Peyer's patch (tissue), 4 donors: ENCODE data around the gene HGF. TPM values are rescaled to one million over a fixed set of nuclear protein-coding genes. Genes with fewer than 3 reads are reported as not detected.
"Not testable (repeated sequence)": the region's sequence is repeated elsewhere in the genome, so short reads cannot be mapped to it uniquely, and the experiment has no call there.

Experiments
- DNase-seq, 3 donors: peaks; one replicate each; pipeline ENCODE4 v3.0.0-alpha.2; 2017 to 2019
- H3K27ac ChIP-seq, 4 donors: fragments of 200-600 bp; sonication (generic); one replicate each; pipeline ENCODE4 v1.5.1; 2016 to 2019
- H3K27me3 ChIP-seq, 2 donors: fragments of 200-600 bp; sonication (generic); one replicate each; pipeline ENCODE4 v1.5.1; 2019
- H3K36me3 ChIP-seq, 3 donors: fragments of 200-600 bp; sonication (generic); one replicate each; pipeline ENCODE4 v1.5.1; 2016 to 2019
- H3K4me1 ChIP-seq, 4 donors: fragments of 200-600 bp; sonication (generic); one replicate each; pipeline ENCODE4 v1.5.1; 2016 to 2019
- H3K4me3 ChIP-seq, 4 donors: fragments of 200-600 bp; sonication (generic); 1 replicate in 3 of 4; 2 replicates in 1 of 4; pipeline ENCODE4 v1.5.1; 2016 to 2019; ENCODE audit warnings: mild to moderate bottlenecking in 1 of 4
- H3K9me3 ChIP-seq, 4 donors: fragments of 200-600 bp; sonication (generic); one replicate each; pipeline ENCODE4 v1.5.1; 2016 to 2019; ENCODE audit warnings: mild to moderate bottlenecking in 1 of 4
- CTCF ChIP-seq, 6 experiments: fragments of 450-650 bp in 4 of 6; fragments of 200-600 bp in 2 of 6; sonication (generic) in 1 of 6; IDR thresholded peaks; one replicate each; pipeline ENCODE4 v1.5.1; 2017 to 2019; ENCODE audit warnings: antibody characterized with exemption in 6 of 6, mild to moderate bottlenecking in 3 of 6, moderate library complexity in 1 of 6
- POLR2A ChIP-seq, 2 donors: fragments of 450-650 bp; IDR thresholded peaks; one replicate each; pipeline ENCODE4 v1.5.1; 2017; ENCODE audit warnings: antibody characterized with exemption in 2 of 2, mild to moderate bottlenecking in 2 of 2, moderate library complexity in 2 of 2
- total RNA-seq, 4 donors: library from RNA; depleted of rRNA; stranded (reverse); fragments of >200 nt; gene quantifications; one replicate each; pipeline ENCODE4 v1.1.0, GENCODE V29; 2016

Gene HGF
- total RNA-seq, 4 donors from 2014 or later: 0.88 to 5.0 (median 3.8) TPM

GRCh38 chr7:81725003-81725811 is 44.6 kb downstream of the HGF start:
- no peaks in the 10 kb centered on the region for H3K4me1 ChIP-seq
- no peak for TF ChIP-seq CTCF (IDR thresholded peaks at IDR 0.05)
- TF ChIP-seq POLR2A (IDR thresholded peaks at IDR 0.05): no peak
- no peak overlapping the region for H3K27ac ChIP-seq

GRCh38 chr7:81722250-81722649 is 47.6 kb downstream of the HGF start:
- H3K4me1 ChIP-seq, H3K36me3 ChIP-seq, H3K27ac ChIP-seq, DNase-seq, H3K27me3 ChIP-seq, H3K4me3 ChIP-seq, H3K9me3 ChIP-seq: not testable (repeated sequence)

More at GRCh38 chr7:81725003-81725811, 44.6 kb downstream of the HGF start:
- H3K9me3 ChIP-seq: no peaks in the 10 kb centered on the region
- no peaks in the 10 kb centered on the region for H3K27me3 ChIP-seq
- H3K4me3 ChIP-seq: no peak overlapping the region
- no peaks in the 10 kb centered on the region for H3K36me3 ChIP-seq
- no peak for DNase-seq

GRCh38 chr7:81721437-81721836 is 48.4 kb downstream of the HGF start:
- H3K36me3 ChIP-seq: no peaks in the 10 kb centered on the region
- no peak overlapping the region for H3K27ac ChIP-seq
- no peaks in the 10 kb centered on the region for H3K4me1 ChIP-seq
- TF ChIP-seq CTCF (IDR thresholded peaks at IDR 0.05) (no peak), POLR2A (IDR thresholded peaks at IDR 0.05) (no peak)
- no peak for DNase-seq
- no peaks in the 10 kb centered on the region for H3K27me3 ChIP-seq
- H3K4me3 ChIP-seq: no peak overlapping the region
- no peaks in the 10 kb centered on the region for H3K9me3 ChIP-seq

- H3K27ac ChIP-seq: no peak overlapping the region
- H3K4me3 ChIP-seq: no peak overlapping the region
- DNase-seq: no peak
- no peaks in the 10 kb centered on the region for H3K9me3 ChIP-seq
- no peaks in the 10 kb centered on the region for H3K27me3 ChIP-seq
- no peak for TF ChIP-seq CTCF (IDR thresholded peaks at IDR 0.05)
- TF ChIP-seq POLR2A (IDR thresholded peaks at IDR 0.05): no peak
- H3K36me3 ChIP-seq: no peaks in the 10 kb centered on the region
- no peaks in the 10 kb centered on the region for H3K4me1 ChIP-seq
Measured at GRCh38 chr7:81719865-81720264, 50.0 kb downstream of the HGF start.

- no peak for DNase-seq
- Histone ChIP-seq H3K4me3 (no peak overlapping the region), H3K9me3 (no peaks in the 10 kb centered on the region), H3K27me3 (no peaks in the 10 kb centered on the region), H3K27ac (no peak overlapping the region), H3K36me3 (no peaks in the 10 kb centered on the region), H3K4me1 (no peaks in the 10 kb centered on the region)
- no peak for TF ChIP-seq CTCF (IDR thresholded peaks at IDR 0.05)
- TF ChIP-seq POLR2A (IDR thresholded peaks at IDR 0.05): no peak
Measured at GRCh38 chr7:81715984-81716588, 53.8 kb downstream of the HGF start.

GRCh38 chr7:81714306-81714705 is 55.5 kb downstream of the HGF start:
- TF ChIP-seq CTCF (IDR thresholded peaks at IDR 0.05): no peak
- no peak for TF ChIP-seq POLR2A (IDR thresholded peaks at IDR 0.05)
- Histone ChIP-seq H3K9me3 (no peaks in the 10 kb centered on the region), H3K27ac (no peak overlapping the region), H3K36me3 (no peaks in the 10 kb centered on the region), H3K27me3 (no peaks in the 10 kb centered on the region), H3K4me3 (no peak overlapping the region), H3K4me1 (no peaks in the 10 kb centered on the region)
- DNase-seq: no peak
